ENCODE results near the gene LAD1.

The LAD1 gene

DNA sequence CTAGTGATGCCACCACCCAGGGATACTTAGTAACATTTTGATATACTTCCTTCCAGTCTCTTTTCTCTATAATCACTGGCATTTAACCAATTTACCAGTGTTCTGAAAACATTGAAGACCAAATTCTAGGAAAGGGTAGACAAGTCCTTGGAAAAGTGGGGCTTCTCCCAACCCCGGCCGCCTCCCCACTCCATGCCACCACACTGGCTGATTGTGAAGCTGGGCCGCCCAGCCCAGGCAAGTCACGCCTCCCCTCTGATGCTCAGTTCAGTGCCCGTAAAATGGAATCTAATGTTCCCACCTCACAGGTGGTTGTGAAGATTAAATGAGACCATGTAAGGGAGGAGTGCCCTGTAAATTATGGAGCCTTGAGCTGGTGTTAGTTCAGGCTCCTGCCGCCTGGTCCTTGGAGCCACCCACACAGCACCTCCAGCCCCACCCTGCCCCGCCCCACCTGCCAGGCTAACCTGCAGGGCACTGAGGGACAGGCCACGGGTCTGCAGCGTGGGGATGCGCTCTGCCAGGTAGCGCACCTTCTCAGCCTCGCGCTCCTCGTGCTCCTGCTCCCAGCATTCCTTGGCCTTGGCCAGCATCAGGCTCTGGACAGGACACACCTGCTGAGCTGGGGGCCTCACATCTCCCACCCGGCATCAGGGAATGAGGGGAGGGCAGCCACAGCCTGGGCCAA, 15.1 kb upstream of the LAD1 start:
- FAIRE-seq = no peak

- FAIRE-seq = no peak
Observed at GRCh38 chr1:201411292-201411691, 12.2 kb upstream of the LAD1 start.

- no peak for FAIRE-seq
Observed at GRCh38 chr1:201409440-201409839, 10.3 kb upstream of the LAD1 start.

- no peak for FAIRE-seq
Observed at GRCh38 chr1:201408834-201409200, 9.7 kb upstream of the LAD1 start.

DNA sequence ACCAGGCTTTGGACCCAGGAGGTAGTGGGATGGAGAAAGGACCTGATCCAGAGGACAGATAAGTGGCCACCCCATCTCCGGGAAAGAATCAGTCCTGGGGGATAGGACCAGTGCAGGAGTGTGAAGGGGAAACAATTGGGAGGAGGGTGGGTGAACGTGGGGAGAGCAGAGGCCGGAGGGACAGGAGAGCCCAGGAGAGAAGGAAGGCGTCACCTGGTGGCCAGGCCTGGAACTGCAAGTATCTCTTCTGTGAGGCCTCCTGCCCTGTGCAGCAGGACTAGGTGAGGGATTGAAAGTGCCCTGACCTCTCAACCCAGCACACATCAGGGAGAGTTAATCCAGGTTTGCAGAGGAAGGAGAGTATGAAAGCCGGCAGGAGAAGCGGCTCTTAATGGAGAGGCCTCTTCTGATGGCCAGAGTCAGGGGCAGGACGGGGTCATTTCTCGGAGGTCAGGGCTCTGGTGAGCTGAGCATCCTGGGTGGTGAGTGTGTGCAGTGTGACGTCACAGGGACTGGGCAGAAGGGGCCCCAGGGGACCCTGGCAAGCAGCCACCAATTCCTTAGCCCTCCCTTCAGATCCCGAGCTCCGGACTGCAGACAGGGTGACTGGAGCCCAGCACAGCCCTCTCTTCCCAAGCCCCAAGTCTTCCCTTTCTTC, 9.2 kb upstream of the LAD1 start:
- FAIRE-seq = no peak

DNA sequence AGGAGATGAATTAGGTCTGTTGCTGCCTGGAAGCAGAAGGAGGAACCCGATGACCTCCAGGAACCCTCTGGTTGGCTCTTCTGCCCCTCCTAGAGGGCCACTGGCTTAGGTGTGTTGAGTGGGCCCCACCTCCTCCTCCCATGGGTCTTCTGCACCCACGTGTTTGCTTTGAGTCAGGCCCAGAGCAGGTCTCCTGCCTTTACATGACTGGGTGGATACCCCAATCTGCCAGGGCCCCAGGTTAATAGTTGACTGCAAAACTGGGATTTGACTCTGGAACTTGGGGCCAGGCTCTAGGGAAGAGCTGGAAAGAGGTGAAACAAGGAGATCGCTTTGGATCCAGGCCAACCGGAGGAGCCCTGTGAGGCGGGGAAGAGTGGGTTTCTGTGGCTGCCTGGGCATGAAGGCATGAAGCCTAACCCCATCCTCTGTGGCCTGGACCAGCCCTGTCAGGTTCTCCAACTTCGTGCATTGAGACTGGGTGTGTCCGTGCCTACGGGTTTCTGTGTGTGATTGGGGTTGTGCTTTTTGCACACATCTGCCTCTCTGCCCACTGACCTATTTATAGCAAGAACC, 7.8 kb upstream of the LAD1 start:
- no peak for FAIRE-seq

DNA sequence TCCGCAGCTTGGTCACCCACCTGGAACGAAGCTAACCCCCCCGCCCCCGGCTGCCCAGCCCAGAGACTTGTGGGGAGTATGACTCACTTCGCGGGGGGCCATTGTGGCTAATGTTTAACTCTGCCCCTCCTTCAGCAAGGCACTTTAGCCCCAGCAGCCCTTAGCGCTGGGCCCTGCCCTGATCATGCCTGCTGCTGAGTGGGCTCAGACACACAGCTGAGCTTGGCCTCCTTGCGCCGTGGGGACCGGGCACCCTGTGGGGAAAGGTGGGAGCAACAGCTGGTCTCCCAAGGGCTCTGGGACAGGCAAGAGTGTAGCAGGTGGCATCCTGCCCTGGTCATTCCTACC, 6.3 kb upstream of the LAD1 start:
- no peak for FAIRE-seq

GRCh38 chr1:201404722-201405483, 5.8 kb upstream of the LAD1 start:
- FAIRE-seq = no peak

DNA sequence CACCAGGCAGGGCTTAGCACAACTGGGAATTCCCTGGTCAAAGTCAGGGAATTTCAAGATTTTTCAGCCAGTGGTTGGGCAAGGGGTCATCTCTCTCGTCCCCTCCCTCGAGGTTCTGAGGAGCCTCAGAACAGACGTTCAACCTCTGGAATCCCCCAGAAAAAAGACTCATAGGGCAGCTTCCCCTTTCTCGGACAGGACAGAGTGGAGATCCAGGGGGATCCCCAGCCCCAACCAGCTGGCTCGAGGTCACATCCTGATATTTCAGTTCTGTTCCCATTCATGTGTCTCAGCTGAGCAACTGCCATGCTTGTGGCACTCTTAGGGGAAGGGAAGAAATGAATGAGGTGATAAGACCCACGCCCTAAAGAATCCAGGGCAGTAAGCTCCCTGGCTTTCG, 4.9 kb upstream of the LAD1 start:
- no peak for FAIRE-seq

DNA sequence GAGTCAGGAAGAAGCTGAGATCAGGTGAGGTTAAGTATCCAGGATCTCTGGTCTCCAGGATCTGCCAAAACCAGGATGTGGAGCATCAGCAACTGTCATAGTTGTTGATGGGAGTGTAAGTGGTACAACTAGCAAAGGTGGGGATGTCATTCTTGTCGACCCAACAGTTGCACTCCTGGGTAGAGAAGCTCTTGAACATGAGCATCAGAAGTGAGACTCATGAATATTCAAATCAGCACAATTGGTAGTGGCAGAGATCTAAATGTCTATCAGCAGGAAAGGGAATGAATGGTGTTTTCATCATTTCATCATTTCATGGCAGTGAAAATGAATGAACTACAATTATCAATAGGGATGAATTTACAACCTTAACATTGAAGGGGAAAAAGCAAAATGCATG, 4.2 kb upstream of the LAD1 start:
- FAIRE-seq = no peak

DNA sequence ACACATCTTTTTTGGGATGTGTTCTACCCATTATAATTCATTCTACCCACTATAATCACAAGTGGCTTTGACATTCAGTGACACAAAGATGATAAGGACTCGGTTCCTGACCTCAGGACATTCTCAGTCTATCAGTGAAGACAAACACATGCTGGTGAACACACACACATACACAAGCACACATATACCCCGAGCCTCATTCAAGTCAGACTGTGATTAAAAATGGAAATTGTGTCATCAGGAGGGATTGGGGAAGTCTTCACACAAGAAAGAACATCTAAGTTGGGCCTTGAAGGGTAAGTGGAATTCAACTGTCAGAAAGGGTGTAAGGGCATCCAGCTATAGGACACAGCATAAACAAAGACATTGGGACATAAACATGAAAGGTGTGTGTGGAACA, 2.6 kb upstream of the LAD1 start:
- no peak for FAIRE-seq

- FAIRE-seq = no peak
Observed at GRCh38 chr1:201400852-201401230, 1.7 kb upstream of the LAD1 start.

- no peak for FAIRE-seq
Observed at GRCh38 chr1:201400212-201400851, 1.2 kb upstream of the LAD1 start.

DNA sequence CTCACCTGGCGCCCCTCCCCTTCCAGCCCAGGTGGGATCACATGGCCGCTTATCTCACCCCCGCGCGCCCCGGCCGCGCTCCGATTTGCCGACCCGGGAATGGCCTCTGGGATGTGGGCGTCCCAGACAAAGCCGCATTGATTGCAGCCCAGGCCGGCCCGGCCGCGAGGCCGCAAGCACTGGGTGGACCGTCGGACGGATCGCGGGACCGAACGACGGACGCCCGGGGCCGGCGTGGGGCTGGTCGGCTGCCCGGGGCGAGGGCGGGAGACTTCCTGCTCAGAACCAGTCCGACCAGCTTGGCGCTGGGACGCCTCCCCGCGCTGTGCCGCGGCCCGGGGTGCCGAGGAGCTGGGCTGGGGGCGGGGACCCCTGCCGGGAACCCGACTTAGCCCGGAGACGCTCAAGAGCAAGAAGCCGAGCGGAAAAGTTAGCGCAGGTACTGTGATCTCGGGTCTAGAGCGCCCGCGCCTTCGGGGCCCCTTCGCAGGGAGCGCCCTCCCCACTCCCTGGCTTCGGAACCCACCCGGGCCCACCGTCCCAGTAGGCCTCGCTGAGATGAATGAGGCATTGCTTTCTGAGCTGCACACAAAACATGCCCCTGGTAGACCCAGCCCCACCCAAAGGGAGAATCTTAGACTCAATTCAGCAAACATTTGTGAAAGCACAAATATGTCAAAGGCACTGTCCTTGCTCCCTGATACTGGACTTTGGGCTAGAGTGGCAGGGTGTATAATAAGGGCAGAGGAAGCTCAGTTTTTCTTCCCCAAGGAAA, 415 bp upstream of the LAD1 start:
- FAIRE-seq = no peak

DNA sequence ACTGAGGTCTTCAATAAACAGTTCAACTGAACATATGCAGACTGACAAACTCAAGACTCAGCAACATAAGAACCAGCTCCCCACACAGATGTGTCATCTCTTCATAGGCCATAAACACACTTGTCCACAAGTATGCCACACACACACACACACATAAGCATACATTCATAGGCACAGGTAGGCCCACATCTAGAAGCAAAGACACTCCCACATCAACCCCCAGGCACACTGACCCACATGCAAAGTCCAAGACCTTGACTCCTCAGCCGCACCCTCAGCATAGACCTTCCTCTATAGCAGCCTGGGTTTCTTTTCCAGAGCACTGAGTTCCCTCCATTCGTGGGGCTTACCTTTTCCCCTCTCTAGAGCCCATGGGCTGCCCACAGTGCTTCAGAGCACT, 1.4 kb downstream of the LAD1 start:
- no peak for FAIRE-seq

DNA sequence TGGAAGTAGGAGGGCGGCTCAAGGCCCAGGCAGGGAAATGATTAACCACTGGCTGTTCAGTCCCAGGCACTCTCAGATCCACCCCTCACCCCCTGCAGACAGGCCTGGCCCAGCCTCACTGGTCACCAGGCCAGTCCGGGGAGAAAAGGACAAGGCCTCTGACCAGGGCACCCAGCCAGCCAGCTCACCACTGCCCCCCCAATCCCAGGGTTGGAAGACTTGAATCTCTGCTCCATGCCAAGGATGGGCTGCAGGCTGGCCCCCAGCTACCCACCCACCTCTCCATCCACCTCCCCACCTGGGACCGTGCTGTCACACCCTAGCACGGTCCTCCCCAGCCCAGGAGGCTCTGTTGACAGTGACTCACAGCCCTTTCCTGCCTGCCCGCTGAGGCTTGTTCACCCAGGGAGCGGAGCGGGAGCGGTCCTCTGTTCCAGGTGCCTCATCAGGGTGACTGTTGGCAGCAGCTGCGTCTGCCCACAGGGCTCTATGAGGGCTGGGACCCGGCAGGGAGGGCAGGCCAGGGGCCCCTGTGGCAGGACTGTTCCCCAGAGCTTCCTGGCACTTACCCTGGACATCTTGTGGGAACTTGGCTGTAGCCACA, 2.2 kb downstream of the LAD1 start:
- FAIRE-seq = no peak

GRCh38 chr1:201395936-201396335, 3.2 kb downstream of the LAD1 start:
- FAIRE-seq = no peak

- no peak for FAIRE-seq
Observed at GRCh38 chr1:201394591-201394990, 4.5 kb downstream of the LAD1 start.

DNA sequence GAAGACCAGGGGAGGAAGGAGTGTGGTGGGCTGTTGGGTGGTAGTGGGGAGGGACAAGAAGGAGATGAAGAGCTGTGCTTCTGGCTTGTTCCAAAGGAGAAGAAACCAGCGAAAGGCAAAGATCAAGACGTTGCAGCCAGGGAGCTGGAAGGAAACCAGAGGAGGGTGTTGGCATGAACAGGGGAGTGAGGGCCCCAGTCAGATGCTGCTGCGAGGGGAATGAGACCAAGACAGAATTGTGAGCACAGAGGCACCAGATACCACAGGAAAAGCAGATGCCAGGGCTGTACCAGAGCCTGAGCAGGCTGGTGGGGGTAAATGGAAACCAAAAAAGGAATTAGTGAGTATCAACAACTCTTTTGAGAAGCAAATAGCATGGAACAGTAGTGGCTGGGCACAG, 6.0 kb downstream of the LAD1 start:
- no peak for FAIRE-seq

DNA sequence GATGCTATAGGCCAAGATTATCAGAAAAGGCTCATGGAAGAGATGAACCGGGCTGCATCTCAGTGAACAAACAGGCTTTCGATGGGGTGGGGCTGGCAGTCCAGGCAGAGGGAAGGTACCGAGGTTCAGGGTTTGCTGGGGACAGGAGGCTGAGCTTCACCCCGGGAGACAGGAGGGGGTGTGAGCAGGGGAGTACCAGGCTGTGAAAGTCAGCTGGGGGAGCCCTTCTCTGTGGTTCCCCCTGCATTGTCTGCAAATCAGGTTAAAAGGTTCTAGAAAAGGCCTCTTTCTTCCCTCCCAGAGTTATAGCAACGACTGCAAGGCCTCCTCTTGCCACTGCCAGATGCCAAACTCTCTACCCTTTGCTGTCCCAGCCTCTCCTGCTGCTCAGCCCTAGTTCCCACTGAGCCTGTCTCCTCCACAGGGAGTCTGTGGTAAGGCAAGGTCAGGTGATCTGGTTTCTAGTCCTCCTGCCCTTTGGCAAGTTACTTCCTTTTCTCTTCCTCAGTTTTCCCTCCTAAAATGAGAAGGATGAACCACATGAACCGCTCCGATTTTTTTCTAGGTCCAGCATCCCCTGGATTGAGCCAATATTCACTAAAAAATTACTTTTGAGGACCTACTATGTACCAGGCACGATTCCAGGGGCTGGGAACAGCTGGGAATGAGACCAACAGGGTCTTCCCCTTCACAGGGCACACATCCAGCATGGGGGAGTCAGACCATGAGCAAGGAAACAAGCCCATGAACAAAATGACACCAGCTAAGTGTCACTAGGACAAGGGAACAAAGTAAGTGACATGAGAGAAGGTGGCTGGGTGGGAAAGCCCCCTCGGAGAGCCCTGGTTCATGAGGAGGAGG, 7.2 kb downstream of the LAD1 start:
- no peak for FAIRE-seq

DNA sequence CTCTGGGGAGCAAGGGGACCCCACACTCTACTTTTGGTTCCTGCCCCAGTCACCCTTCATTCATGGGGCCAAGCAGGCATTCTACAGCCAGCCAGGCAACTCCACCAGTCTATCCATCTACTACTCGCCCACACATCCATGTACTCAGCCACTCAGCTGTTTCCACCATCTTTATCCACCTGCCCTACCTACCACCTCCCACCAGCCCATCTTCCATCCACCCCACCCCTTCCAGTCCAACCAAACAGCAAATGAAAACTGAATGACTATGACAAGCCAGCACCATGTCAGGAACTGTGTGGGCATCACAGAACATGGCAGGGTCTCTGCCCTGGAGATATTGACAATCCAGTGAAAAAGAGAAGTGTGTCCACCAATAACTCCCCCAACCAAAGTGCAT, 7.9 kb downstream of the LAD1 start:
- no peak for FAIRE-seq

All from islet of Langerhans (tissue), 1 donor.